Erythroblast (primary cell): ENCODE measurements around the gene PTPRN2.
"Not testable (repeated sequence)": the region's sequence is repeated elsewhere in the genome, so short reads cannot be mapped to it uniquely, and the experiment has no call there.

Experiments used
- DNase-seq, 2 experiments: peaks; one replicate each; lab custom pipeline; 2025; lab: John Stamatoyannopoulos, UW
- GATA1 ChIP-seq: IDR thresholded peaks from 2 replicates; pipeline ENCODE4 v1.6.1; 2011; ENCODE audit warnings: low read depth, mild to moderate bottlenecking, control low read depth, low read length, moderate library complexity
- POLR2A ChIP-seq: IDR thresholded peaks from 2 replicates; pipeline ENCODE4 v1.6.1; 2011; ENCODE audit warnings: mild to moderate bottlenecking, low read length

Gene PTPRN2

GRCh38 chr7:157909370-157909769, 678.3 kb downstream of the PTPRN2 start:
- no peak for DNase-seq
- TF ChIP-seq POLR2A (no peak), GATA1 (no peak)

GRCh38 chr7:157908006-157908782, 679.4 kb downstream of the PTPRN2 start:
- TF ChIP-seq POLR2A (no peak), GATA1 (no peak)
- DNase-seq = no peak

- DNase-seq = no peak
- TF ChIP-seq GATA1 = no peak
These were observed 680.5 kb downstream of the PTPRN2 start for GRCh38 chr7:157907091-157907490.

DNA sequence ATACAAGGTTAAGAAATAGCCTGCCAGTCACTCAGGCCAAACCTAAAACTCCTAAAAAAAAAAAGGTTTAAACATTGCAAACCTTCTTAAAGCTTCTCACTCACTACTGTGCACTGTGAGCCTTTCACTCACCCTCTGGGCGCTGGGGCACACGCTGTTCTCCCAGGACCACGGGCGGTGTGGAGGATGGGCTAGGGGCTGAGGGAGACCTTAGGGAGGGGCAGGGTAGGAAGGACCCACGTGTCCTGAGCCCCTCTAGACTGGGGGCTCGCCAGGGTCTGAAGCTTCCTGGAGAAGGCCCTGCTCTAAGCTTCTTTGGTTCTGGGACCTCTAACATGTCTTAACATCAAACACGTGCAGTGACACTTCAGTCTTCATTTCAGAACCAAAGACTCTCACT, 681.0 kb downstream of the PTPRN2 start:
- no peak for DNase-seq
- TF ChIP-seq GATA1 (no peak), POLR2A (no peak)

DNA sequence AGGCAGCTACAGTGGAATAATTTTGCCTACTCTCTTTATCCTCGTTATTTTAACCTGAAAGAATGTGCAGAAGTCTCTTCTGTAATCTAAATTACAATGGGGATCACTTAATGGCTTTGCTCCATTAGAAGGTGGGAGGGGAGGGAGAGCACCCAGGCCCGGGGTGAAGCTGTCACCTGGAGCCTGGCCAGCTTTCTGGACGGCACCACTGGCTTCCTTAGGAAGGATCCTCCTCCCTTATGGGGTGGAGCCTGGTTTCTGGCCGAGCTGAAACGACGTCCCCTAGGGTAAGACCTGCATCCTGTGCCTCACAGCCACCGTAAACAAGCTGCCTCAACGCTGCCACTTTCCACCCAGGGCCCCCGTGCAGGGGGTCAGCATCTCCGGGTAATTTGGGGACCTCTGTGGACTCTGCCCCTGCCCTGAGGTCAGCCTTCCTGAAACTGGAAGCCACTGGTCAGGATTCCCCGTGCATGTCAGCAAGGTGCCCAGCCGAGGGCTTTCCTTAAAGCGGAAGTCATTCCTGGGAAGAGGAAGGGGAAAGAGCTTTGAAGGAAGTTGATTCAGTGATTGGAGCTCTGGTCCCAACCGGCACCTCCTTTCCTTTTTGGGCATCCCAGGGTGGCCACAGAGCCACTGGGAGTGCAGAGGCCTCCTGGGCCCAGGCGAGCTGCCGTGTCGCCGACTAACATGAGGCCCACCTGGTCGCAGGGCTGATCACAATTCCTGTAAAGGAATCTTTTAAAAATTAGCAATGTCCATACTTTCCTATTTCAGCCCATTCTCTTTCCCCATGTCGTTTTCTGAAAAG, 681.8 kb downstream of the PTPRN2 start:
- TF ChIP-seq GATA1 (no peak), POLR2A (no peak)
- no peak for DNase-seq

GRCh38 chr7:157904866-157905570, 682.6 kb downstream of the PTPRN2 start:
- TF ChIP-seq POLR2A (no peak), GATA1 (no peak)

GRCh38 chr7:157904211-157904865, 683.3 kb downstream of the PTPRN2 start:
- TF ChIP-seq POLR2A (no peak), GATA1 (no peak)
- DNase-seq = no peak

More at GRCh38 chr7:157904866-157905570, 682.6 kb downstream of the PTPRN2 start:
- no peak for DNase-seq

DNA sequence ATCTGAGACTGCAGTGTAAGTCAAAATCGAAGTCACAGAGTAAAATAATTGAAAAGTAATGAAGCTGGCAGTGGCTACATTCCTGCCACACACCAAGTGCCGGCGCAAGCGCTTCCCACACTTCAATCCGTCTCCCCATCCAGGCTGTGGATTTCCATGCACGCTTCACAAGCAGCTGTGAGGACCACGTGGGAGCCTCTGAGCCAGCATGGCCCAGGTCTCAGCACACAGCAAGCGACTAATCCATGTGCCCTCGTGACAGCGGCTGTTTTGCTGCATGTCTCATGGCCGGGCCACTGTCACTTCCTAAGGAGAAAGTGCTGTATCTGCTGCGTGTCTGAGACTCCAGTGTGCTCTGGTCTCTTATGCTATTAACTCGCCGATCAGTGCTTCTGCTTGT, 683.9 kb downstream of the PTPRN2 start:
- TF ChIP-seq POLR2A = no peak
- no peak for TF ChIP-seq GATA1
- DNase-seq = no peak

DNA sequence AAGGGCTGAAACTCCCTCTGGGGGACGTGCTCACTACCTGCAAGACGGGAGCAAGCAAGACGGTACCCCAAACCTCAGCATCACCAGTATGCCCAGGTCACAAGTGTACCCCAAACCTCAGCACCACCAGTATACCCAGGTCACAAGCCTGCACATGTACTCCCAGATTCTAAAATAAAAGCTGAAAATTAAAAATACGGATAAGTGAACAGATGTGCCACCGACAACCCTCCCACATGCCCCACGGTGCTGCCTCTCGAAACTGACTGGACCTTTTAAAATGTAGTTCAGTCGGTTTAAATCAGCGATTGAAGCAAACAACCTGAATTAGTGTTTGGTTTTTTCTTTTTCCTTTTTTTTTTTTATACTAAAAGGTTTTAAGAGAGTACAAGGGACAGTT, 684.3 kb downstream of the PTPRN2 start:
- DNase-seq = no peak
- no peak for TF ChIP-seq GATA1
- TF ChIP-seq POLR2A = no peak

DNA sequence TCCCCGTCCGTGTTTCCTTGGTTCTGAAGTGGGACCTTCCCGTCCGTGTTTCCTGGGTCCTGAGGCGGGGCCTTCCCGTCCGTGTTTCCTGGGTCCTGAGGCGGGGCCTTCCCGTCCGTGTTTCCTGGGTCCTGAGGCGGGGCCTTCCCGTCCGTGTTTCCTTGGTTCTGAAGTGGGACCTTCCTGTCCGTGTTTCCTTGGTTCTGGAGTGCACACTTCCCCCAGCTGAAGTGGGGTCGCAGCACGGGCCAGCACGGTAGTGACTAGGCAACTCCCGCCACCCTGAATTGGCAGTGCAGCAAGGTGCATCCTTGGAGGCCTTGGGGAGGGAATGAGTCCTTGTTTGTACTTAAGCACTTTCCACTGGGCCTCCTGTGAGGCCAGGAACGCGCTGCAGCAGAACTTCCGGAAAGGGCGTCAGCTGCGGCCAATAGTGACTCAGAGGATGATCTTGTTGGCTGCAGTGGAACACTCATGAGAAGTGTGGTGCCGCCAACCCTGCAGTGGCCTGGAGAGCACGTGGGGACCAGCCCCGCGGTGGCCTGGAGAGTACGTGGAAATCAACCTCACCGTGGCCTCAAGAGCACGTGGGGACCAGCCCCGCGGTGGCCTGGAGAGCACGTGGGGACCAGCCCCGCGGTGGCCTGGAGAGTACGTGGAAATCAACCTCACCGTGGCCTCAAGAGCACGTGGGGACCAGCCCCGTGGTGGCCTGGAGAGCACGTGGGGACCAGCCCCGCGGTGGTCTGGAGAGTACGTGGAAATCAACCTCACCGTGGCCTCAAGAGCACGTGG, 685.6 kb downstream of the PTPRN2 start:
- DNase-seq = not testable (repeated sequence)

- no peak for TF ChIP-seq GATA1
- no peak for TF ChIP-seq POLR2A
These were observed 686.5 kb downstream of the PTPRN2 start for GRCh38 chr7:157901166-157901565.

GRCh38 chr7:157900556-157900955, 687.1 kb downstream of the PTPRN2 start:
- DNase-seq = no peak
- TF ChIP-seq GATA1 (no peak), POLR2A (no peak)

More at GRCh38 chr7:157901166-157901565, 686.5 kb downstream of the PTPRN2 start:
- DNase-seq = no peak

- no peak for TF ChIP-seq GATA1
- TF ChIP-seq POLR2A = no peak
- DNase-seq = no peak
These were observed 687.6 kb downstream of the PTPRN2 start for GRCh38 chr7:157900011-157900410.
